GM19324 (cell line): ENCODE measurements around the gene CNN3.

ENCODE experiments used
- ATAC-seq: cut with Tn5 transposase; IDR thresholded peaks from one replicate; pipeline ENCODE4 v1.9.1; 2021; ENCODE audit warnings: mild to moderate bottlenecking, moderate library complexity; ENCODE audit not compliant: unreplicated experiment, low FRiP score

CNN3 gene

GRCh38 chr1:94925561-94926125, 1.3 kb downstream of the CNN3 start:
- ATAC-seq, result no peak

DNA sequence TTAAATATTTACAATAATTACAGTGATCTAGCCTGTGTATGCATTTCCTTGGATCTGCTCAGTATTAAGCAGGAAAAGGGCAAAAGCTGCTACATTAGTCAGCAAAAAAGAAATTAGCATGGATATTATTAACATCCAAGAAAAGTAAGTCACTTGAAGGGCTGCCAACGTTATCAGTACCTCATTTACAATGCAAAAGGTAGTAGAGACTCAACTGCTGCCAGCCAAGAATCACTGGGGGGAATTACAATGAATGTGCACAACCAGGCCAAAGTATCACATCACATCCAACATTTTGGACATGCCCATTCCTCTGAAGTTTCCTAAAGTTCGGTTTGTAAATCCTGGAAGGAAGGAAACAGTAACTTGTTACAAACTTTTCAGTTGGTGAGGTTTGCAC, 1.9 kb downstream of the CNN3 start:
- ATAC-seq, result no peak

GRCh38 chr1:94922761-94923331, 4.1 kb downstream of the CNN3 start:
- no peak for ATAC-seq

GRCh38 chr1:94921977-94922376, 4.9 kb downstream of the CNN3 start:
- ATAC-seq, result no peak

- no peak for ATAC-seq
Observed at GRCh38 chr1:94920061-94920460, 6.8 kb downstream of the CNN3 start.

DNA sequence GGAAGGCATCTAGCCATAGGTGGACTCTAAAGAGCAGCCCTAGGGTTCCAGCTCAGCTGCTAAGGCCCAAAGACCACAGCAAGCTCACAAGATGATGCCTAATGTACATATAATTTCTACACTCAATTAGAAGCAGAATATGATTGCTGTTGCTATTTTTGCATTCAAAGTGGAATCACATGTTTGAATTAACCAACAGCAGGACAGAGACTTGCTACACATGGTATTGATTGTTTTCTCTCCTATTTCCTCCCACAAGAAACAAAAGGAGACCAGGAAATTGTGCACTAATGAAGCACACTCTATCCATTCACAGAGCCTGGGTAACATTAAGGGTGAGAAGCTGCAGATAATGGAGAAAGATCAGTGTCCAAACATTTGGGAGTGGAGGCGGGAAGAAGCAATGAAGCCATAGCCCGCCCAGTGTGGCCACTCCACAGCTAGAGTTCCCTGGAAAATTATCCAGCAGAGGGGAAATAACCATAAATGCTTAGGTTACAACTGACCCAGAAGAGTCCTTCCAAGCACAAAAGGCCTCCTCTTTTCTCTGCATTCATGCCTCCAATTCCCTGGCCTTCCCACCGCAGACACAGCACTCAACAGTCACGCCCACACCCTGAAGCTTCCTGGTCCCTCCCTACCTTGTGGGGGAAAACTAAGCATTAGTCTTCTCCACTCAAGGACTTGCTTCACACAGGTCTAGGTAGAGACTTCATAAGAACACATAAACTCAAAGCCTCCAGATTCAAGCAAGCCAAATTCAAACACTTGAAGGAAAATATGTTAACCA, 7.5 kb downstream of the CNN3 start:
- no peak for ATAC-seq

- ATAC-seq, result no peak
Observed at GRCh38 chr1:94917251-94917650, 9.7 kb downstream of the CNN3 start.

GRCh38 chr1:94912263-94913184, 14.4 kb downstream of the CNN3 start:
- no peak for ATAC-seq

GRCh38 chr1:94909486-94909885, 17.4 kb downstream of the CNN3 start:
- ATAC-seq, result no peak

DNA sequence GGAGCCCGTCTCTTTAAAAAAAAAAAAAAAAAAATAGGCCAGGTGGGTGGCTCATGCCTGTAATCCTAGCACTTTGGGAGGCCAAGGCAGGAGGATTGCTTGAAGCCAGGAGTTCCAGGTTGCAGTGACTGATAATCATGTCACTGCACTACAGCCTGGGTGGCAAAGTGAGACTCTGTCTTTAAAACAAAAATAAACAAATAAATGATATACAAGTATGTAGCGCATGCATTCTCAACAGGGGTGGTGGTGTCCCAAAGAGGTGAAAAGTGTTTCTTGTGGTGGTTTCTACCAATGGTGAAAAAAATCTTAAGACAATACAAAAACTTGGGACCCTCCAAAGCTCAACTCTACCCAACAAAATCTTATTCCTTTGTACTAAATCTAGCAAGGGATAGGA, 17.9 kb downstream of the CNN3 start:
- ATAC-seq, result no peak

- ATAC-seq, result no peak
Observed at GRCh38 chr1:94908190-94908589, 18.7 kb downstream of the CNN3 start.

DNA sequence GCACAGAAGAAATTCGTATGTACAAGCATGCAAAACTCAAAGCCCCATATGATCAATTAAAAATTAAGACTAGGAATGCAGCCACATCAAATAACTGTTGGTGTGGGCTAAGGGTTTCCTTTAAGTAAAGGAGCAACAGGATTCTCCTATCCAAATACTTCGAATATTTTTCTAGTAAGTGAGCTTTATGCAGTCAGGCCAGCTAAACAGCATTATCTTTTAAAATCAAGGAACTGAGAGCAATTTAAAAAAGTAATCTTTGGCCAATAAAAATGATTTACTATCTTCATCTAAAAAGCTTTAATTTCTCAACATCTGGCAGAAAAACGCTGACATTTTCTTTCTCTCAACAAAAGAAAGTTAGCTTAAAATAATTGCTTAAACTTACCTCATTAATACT, 19.8 kb downstream of the CNN3 start:
- ATAC-seq, result no peak

GRCh38 chr1:94906382-94906781, 20.5 kb downstream of the CNN3 start:
- no peak for ATAC-seq

- ATAC-seq, result no peak
Observed at GRCh38 chr1:94905207-94905606, 21.7 kb downstream of the CNN3 start.

DNA sequence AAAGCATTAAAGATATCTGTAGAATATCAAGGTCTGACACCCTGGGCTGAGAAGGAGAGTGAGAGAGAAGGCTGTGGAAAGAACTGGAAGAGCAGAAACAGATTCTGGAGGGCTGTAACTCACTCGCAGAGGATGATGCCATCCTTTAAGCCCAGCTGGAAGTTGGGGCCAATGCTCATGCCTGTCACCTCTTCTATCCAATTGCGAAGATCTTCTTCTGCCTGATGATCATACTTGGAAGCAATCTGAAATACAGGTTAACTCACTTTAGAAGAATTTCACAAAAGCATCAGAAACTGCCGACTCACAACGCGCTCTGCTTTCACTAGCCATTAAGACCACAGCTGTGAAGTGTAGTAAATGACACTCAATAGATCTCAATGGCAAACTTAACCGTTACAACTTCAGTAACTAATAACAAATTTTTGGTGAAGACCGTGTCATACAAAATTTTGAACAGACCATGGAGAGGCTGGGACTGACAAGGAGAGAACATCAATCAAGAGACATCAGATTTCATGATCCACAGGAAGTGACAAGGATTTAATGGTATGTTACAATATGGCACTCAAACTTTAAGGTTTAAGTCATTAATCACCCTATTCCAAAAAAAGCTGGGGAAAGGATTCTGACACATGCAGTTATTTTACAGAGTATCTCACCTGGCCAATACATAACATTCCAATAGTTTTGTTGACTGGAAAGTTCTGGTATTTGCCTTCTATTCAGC, 23.5 kb downstream of the CNN3 start:
- ATAC-seq, result no peak

DNA sequence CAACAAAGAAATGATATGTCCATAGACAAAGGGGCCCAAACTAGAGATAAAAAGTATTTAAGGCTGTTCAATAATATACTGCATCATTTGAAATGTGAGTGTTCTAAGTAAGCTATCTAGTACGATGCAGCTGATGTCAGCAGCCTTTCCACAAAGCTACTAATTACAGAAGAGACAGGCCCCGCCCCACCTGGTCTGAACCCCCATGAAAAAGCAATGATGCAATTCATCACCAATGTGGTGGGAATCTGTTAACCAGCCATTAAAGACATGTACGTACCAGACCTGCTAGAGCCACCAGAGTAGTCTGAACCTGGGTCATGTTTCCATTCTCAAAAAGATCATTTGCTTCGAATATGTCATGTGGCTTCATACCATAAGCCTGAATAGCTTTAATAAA, 25.1 kb downstream of the CNN3 start:
- no peak for ATAC-seq

GRCh38 chr1:94899756-94900155, 27.2 kb downstream of the CNN3 start:
- ATAC-seq, result no peak

- ATAC-seq, result no peak
Observed at GRCh38 chr1:94898491-94899385, 28.2 kb downstream of the CNN3 start.

- no peak for ATAC-seq
Observed at GRCh38 chr1:94895518-94895917, 31.4 kb downstream of the CNN3 start.
